ENCODE results near the gene TRPC4AP.

- TF ChIP-seq ZFP3 (CRISPR knock-in tag; IDR thresholded peaks at IDR 0.05), result no peak
- no peak for TF ChIP-seq ZNF8 (CRISPR knock-in tag; IDR thresholded peaks at IDR 0.05)
- no peak for TF ChIP-seq RARB (CRISPR knock-in tag; IDR thresholded peaks at IDR 0.05)
- TF ChIP-seq, protein P1, sequence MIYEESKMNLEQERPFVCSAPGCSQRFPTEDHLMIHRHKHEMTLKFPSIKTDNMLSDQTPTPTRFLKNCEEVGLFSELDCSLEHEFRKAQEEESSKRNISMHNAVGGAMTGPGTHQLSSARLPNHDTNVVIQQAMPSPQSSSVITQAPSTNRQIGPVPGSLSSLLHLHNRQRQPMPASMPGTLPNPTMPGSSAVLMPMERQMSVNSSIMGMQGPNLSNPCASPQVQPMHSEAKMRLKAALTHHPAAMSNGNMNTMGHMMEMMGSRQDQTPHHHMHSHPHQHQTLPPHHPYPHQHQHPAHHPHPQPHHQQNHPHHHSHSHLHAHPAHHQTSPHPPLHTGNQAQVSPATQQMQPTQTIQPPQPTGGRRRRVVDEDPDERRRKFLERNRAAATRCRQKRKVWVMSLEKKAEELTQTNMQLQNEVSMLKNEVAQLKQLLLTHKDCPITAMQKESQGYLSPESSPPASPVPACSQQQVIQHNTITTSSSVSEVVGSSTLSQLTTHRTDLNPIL (CRISPR knock-in tag; IDR thresholded peaks at IDR 0.05; ENCODE audit: low read depth), result no peak
- TF ChIP-seq BACH2 (CRISPR knock-in tag; IDR thresholded peaks at IDR 0.05; ENCODE audit: borderline replicate concordance), result no peak
- TF ChIP-seq CSRNP3 (CRISPR knock-in tag; IDR thresholded peaks at IDR 0.05), result no peak
- no peak for TF ChIP-seq ISL1 (CRISPR knock-in tag; IDR thresholded peaks at IDR 0.05)
- no peak for TF ChIP-seq SNAI2 (CRISPR knock-in tag; IDR thresholded peaks at IDR 0.05)
- no peak for TF ChIP-seq GLIS3 (CRISPR knock-in tag; IDR thresholded peaks at IDR 0.05)
- no peak for TF ChIP-seq OSR1 (CRISPR knock-in tag; IDR thresholded peaks at IDR 0.05)
Measured at GRCh38 chr20:34977365-34978091, 115.1 kb downstream of the TRPC4AP start.
